ENCODE measurements around the gene HMGN2. TPM values are rescaled to one million over a fixed set of nuclear protein-coding genes. Genes with fewer than 3 reads are reported as not detected.

Gene HMGN2
- total and polyA plus RNA-seq, 2 of the 13 experiments (the other 11 are each of a cell fraction or from before 2014, with no cell fraction given) = 63.4 to 343 TPM

- ChIA-PET CTCF (ENCODE audit: low intra/inter-chr PET ratio, low total read pairs) (no interaction called here), POLR2A (interaction anchor here (1.1 to 2.7 kb wide), 2 partner anchors 12 to 16 kb away, joined by 3 to 11 read pairs; no protein-coding TSS in a partner anchor)
- in situ Hi-C loops (cut with HindIII; ENCODE audit: extremely low pct_ligation_motif_present, low pct_unique_long_range_greater_than_20kb) = no loop called here
- Histone ChIP-seq H3K9ac (ENCODE audit: insufficient read depth, low read depth, low read length) (no peak overlapping the region), H4K20me1 (ENCODE audit: insufficient read depth, low read length) (no peaks in the 10 kb centered on the region), H3K4me2 (ENCODE audit: low read depth, low read length) (no peak overlapping the region), H3K4me1 (ENCODE audit: insufficient read depth, low read length) (0 out of 2 replicates have a peak, but pooled peaks cover 6% of the 10 kb centered on the region), H3K9me3 (ENCODE audit: low read length) (no peaks in the 10 kb centered on the region), H3K27me3 (ENCODE audit: control insufficient read depth in 1 of 2, insufficient read depth in 2 of 2, low read length in 2 of 2) (peaks cover 0 to 7% of the 10 kb centered on the region in 2 experiments; a peak in 3 of 5 replicates), H3K27ac (ENCODE audit: extremely low read length, insufficient read depth, low read length) (no peak overlapping the region), H2AFZ (ENCODE audit: low read length) (no peak overlapping the region), H3K36me3 (replicated peaks in 1 of 2; ENCODE audit: control insufficient read depth in 1 of 2, insufficient read depth in 2 of 2, low read length in 2 of 2) (no peaks in the 10 kb centered on the region), H3K79me2 (ENCODE audit: insufficient read depth, low read length) (no peaks in the 10 kb centered on the region), H3K4me3 (replicated peaks in 1 of 3; ENCODE audit: insufficient read depth in 1 of 3, low read depth in 2 of 3, low read length in 3 of 3) (no peak overlapping the region)
- WGBS (ENCODE audit: low lambda C conversion rate) = 43% methylated on average over 4 of the region's 4 CpGs
- ATAC-seq (no peak), DNase-seq (ENCODE audit: low spot score) (no peak), FAIRE-seq (no peak)
- TF ChIP-seq ZNF121 (CRISPR knock-in tag; IDR thresholded peaks at IDR 0.05) (0 out of 2 replicates have a peak, but pooled peaks have one; percentile 30), MIXL1 (CRISPR knock-in tag; IDR thresholded peaks at IDR 0.05) (no peak)
- intact Hi-C loops (cut with micrococcal nuclease; ENCODE audit: unreplicated experiment) = no loop called here
- no TSS peak for BruUV-seq (replicated peaks)
Observed at GRCh38 chr1:26516987-26517765, 44.9 kb downstream of the HMGN2 start.

GRCh38 chr1:26517766-26518049 lies 45.5 kb downstream of the HMGN2 start:
- ATAC-seq (no peak), DNase-seq (ENCODE audit: low spot score) (no peak), FAIRE-seq (no peak)
- H3K27ac ChIP-seq (ENCODE audit: extremely low read length, insufficient read depth, low read length) = no peak overlapping the region
- no peak overlapping the region for H2AFZ ChIP-seq (ENCODE audit: low read length)
- no peak overlapping the region for H3K4me3 ChIP-seq (replicated peaks in 1 of 3; ENCODE audit: insufficient read depth in 1 of 3, low read depth in 2 of 3, low read length in 3 of 3)
- ChIA-PET POLR2A (interaction anchor here (2.7 kb wide), 1 partner anchor 16 kb away, joined by 11 read pairs; no protein-coding TSS in a partner anchor), CTCF (ENCODE audit: low intra/inter-chr PET ratio, low total read pairs) (no interaction called here)
- TF ChIP-seq CAMTA2 (CRISPR knock-in tag; IDR thresholded peaks at IDR 0.05; ENCODE audit: borderline replicate concordance) (no peak), ZNF883 (CRISPR knock-in tag; IDR thresholded peaks at IDR 0.05; ENCODE audit: not compliant biosample characterization) (no peak), RORA (CRISPR knock-in tag; IDR thresholded peaks at IDR 0.05) (no peak), POLR2A (IDR thresholded peaks at IDR 0.05; ENCODE audit: insufficient read depth in 1 of 2, low read depth in 2 of 2, low read length in 2 of 2) (no peak), MED8 (CRISPR knock-in tag; IDR thresholded peaks at IDR 0.05; ENCODE audit: insufficient replicate concordance) (no peak), ZNF275 (CRISPR knock-in tag; IDR thresholded peaks at IDR 0.05; ENCODE audit: borderline replicate concordance) (no peak), MTF2 (CRISPR knock-in tag; IDR thresholded peaks at IDR 0.05; ENCODE audit: borderline replicate concordance) (no peak), CCAR2 (optimal IDR thresholded peaks at IDR 0.05; ENCODE audit: low read depth, low read length) (no peak), ESRRA (CRISPR knock-in tag; IDR thresholded peaks at IDR 0.05; ENCODE audit: low read depth) (no peak), NR2F1 (CRISPR knock-in tag; IDR thresholded peaks at IDR 0.05) (no peak), ZNF879 (CRISPR knock-in tag; IDR thresholded peaks at IDR 0.05) (no peak)
- no peaks in the 10 kb centered on the region for H3K79me2 ChIP-seq (ENCODE audit: insufficient read depth, low read length)
- intact Hi-C loops (cut with micrococcal nuclease; ENCODE audit: unreplicated experiment) = no loop called here
- no peaks in the 10 kb centered on the region for H3K36me3 ChIP-seq (replicated peaks in 1 of 2; ENCODE audit: control insufficient read depth in 1 of 2, insufficient read depth in 2 of 2, low read length in 2 of 2)
- H3K9ac ChIP-seq (ENCODE audit: insufficient read depth, low read depth, low read length) = no peak overlapping the region
- BruUV-seq (replicated peaks) = no TSS peak
- no peak overlapping the region for H3K4me2 ChIP-seq (ENCODE audit: low read depth, low read length)
- no peaks in the 10 kb centered on the region for H3K9me3 ChIP-seq (ENCODE audit: low read length)
- 0 out of 2 replicates have a peak, but pooled peaks cover 6% of the 10 kb centered on the region for H3K4me1 ChIP-seq (ENCODE audit: insufficient read depth, low read length)
- in situ Hi-C loops (cut with HindIII; ENCODE audit: extremely low pct_ligation_motif_present, low pct_unique_long_range_greater_than_20kb) = no loop called here
- H3K27me3 ChIP-seq (ENCODE audit: control insufficient read depth in 1 of 2, insufficient read depth in 2 of 2, low read length in 2 of 2) = peaks cover 0 to 7% of the 10 kb centered on the region in 2 experiments; a peak in 3 of 5 replicates
- WGBS (ENCODE audit: low lambda C conversion rate) = 13% methylated on average over 1 of the region's 1 CpG
- H4K20me1 ChIP-seq (ENCODE audit: insufficient read depth, low read length) = no peaks in the 10 kb centered on the region

Data from HepG2 (cell line).